HEK293 (cell line): ENCODE results near the gene SPATA1.

Experiments used
- CTCF ChIA-PET: fragments of 350-600 bp; formaldehyde crosslinking; extraction: SDS; loops from one replicate; lab custom pipeline; 2021; ENCODE audit warnings: antibody characterized with exemption; lab: Yijun Ruan, JAX
- POLR2A ChIA-PET: fragments of 300-600 bp; formaldehyde crosslinking; extraction: SDS; loops from one replicate; lab custom pipeline; 2020; ENCODE audit warnings: antibody characterized with exemption, inconsistent platforms; lab: Yijun Ruan, JAX
- H3K27ac ChIP-seq: fragments of 200-500 bp; sonication (Bioruptor generic); 2 replicates; pipeline ENCODE4 v1.5.1; 2014; ENCODE audit warnings: low read depth, low read length, control low read depth, inconsistent platforms; ENCODE audit errors: extremely low read depth
- H3K36me3 ChIP-seq, 2 experiments: fragments of 200-500 bp in 1 of 2; sonication (Bioruptor generic) in 1 of 2; 1 replicate in 1 of 2; 2 replicates in 1 of 2; pipeline ENCODE4 v1.5.1; 2014 to 2017; ENCODE audit warnings: inconsistent platforms in 2 of 2, low read length in 2 of 2; ENCODE audit not compliant: control insufficient read depth in 2 of 2, insufficient read depth in 1 of 2
- H3K4me1 ChIP-seq: fragments of 200-500 bp; sonication (Bioruptor generic); 2 replicates; pipeline ENCODE4 v1.5.1; 2014; ENCODE audit warnings: mild to moderate bottlenecking, low read length, inconsistent platforms; ENCODE audit not compliant: control insufficient read depth, insufficient read depth
- H3K4me3 ChIP-seq: 2 replicates; pipeline ENCODE4 v1.5.1; 2011; ENCODE audit warnings: low read depth, mild to moderate bottlenecking, control low read depth, low read length, moderate library complexity
- H3K9me3 ChIP-seq: fragments of 200-500 bp; sonication (Bioruptor generic); 2 replicates; pipeline ENCODE4 v1.5.1; 2014; ENCODE audit warnings: low read depth, low read length, inconsistent platforms; ENCODE audit not compliant: control insufficient read depth, insufficient read depth
- KLF9 ChIP-seq: fragments of 450-650 bp; formaldehyde crosslinking; IDR thresholded peaks from 2 replicates; pipeline ENCODE4 v1.5.1; 2016; ENCODE audit warnings: missing biosample characterization, missing genetic modification characterization, low read depth
- MZF1 ChIP-seq: fragments of 450-650 bp; formaldehyde crosslinking; IDR thresholded peaks from 2 replicates; pipeline ENCODE4 v1.5.1; 2017; ENCODE audit warnings: missing biosample characterization, missing genetic modification characterization, borderline replicate concordance
- OSR2 ChIP-seq: fragments of 450-650 bp; formaldehyde crosslinking; IDR thresholded peaks from 2 replicates; pipeline ENCODE4 v1.5.1; 2016; ENCODE audit warnings: missing biosample characterization, missing genetic modification characterization
- PRDM2 ChIP-seq: fragments of 450-650 bp; formaldehyde crosslinking; IDR thresholded peaks from 2 replicates; pipeline ENCODE4 v1.5.1; 2016; ENCODE audit warnings: missing biosample characterization, missing genetic modification characterization, borderline replicate concordance
- REST ChIP-seq: fragments of 450-650 bp; formaldehyde crosslinking; IDR thresholded peaks from 2 replicates; pipeline ENCODE4 v1.5.1; 2016; ENCODE audit warnings: missing biosample characterization, missing genetic modification characterization
- SP7 ChIP-seq: fragments of 450-650 bp; formaldehyde crosslinking; IDR thresholded peaks from 2 replicates; pipeline ENCODE4 v1.5.1; 2016; ENCODE audit warnings: missing biosample characterization, missing genetic modification characterization
- YY2 ChIP-seq: fragments of 450-650 bp; formaldehyde crosslinking; IDR thresholded peaks from 2 replicates; pipeline ENCODE4 v1.5.1; 2016; ENCODE audit warnings: missing biosample characterization, missing genetic modification characterization
- ZFHX2 ChIP-seq: fragments of 450-650 bp; formaldehyde crosslinking; conservative IDR thresholded peaks from 2 replicates; pipeline ENCODE4 v1.5.1; 2016; ENCODE audit warnings: missing biosample characterization, missing genetic modification characterization
- ZFP41 ChIP-seq: fragments of 450-650 bp; formaldehyde crosslinking; IDR thresholded peaks from 2 replicates; pipeline ENCODE4 v1.5.1; 2016; ENCODE audit warnings: missing biosample characterization, missing genetic modification characterization, borderline replicate concordance
- ZNF114 ChIP-seq: fragments of 450-650 bp; formaldehyde crosslinking; IDR thresholded peaks from 2 replicates; pipeline ENCODE4 v1.5.0; 2017; ENCODE audit warnings: missing biosample characterization, missing genetic modification characterization
- ZNF132 ChIP-seq: fragments of 450-650 bp; formaldehyde crosslinking; IDR thresholded peaks from 2 replicates; pipeline ENCODE4 v1.5.1; 2017; ENCODE audit warnings: missing biosample characterization, missing genetic modification characterization, borderline replicate concordance
- ZNF16 ChIP-seq: fragments of 450-650 bp; formaldehyde crosslinking; IDR thresholded peaks from 2 replicates; pipeline ENCODE4 v1.5.1; 2016; ENCODE audit warnings: low read depth, missing biosample characterization, missing genetic modification characterization
- ZNF292 ChIP-seq: fragments of 450-650 bp; formaldehyde crosslinking; IDR thresholded peaks from 2 replicates; pipeline ENCODE4 v1.5.1; 2016; ENCODE audit warnings: low read depth, missing biosample characterization, missing genetic modification characterization, borderline replicate concordance
- ZNF449 ChIP-seq: fragments of 450-650 bp; formaldehyde crosslinking; IDR thresholded peaks from 2 replicates; pipeline ENCODE4 v1.5.1; 2017; ENCODE audit warnings: missing biosample characterization, mild to moderate bottlenecking, missing genetic modification characterization, moderate library complexity
- ZNF513 ChIP-seq: fragments of 450-650 bp; IDR thresholded peaks from 2 replicates; pipeline ENCODE4 v1.5.1; 2018; ENCODE audit warnings: missing biosample characterization, missing genetic modification characterization
- ZNF529 ChIP-seq: fragments of 450-650 bp; formaldehyde crosslinking; IDR thresholded peaks from 2 replicates; pipeline ENCODE4 v1.5.1; 2017; ENCODE audit warnings: missing genetic modification characterization, missing biosample characterization; ENCODE audit not compliant: insufficient replicate concordance
- ZNF830 ChIP-seq: fragments of 450-650 bp; IDR thresholded peaks from 2 replicates; pipeline ENCODE4 v1.5.0; 2018; ENCODE audit warnings: missing biosample characterization, missing genetic modification characterization, low read depth, mild to moderate bottlenecking, moderate library complexity
- ZSCAN23 ChIP-seq: fragments of 450-650 bp; formaldehyde crosslinking; IDR thresholded peaks from 2 replicates; pipeline ENCODE4 v1.5.1; 2016; ENCODE audit warnings: missing biosample characterization, missing genetic modification characterization

The SPATA1 gene

GRCh38 chr1:84506002-84506728, at the start of gene SPATA1, which contains the start of gene GNG5 (continued):
- TF ChIP-seq KLF9 (peak; percentile 96), YY2 (tag by site-specific recombination) (no peak), SP7 (tag by site-specific recombination) (peak; percentile 86), ZNF513 (tag by site-specific recombination) (no peak), ZNF114 (tag by site-specific recombination) (no peak), ZFHX2 (peak; percentile 93), ZNF132 (tag by site-specific recombination) (no peak)

GRCh38 chr1:84462118-84462517, 44.1 kb upstream of the SPATA1 start:
- ChIA-PET POLR2A (no interaction called here), CTCF (no interaction called here)
- no peaks in the 10 kb centered on the region for H3K36me3 ChIP-seq
- H3K9me3 ChIP-seq, result no peaks in the 10 kb centered on the region
- H3K4me1 ChIP-seq, result no peaks in the 10 kb centered on the region
- H3K4me3 ChIP-seq, result no peak overlapping the region
- TF ChIP-seq MZF1 (no peak), ZNF292 (tag by site-specific recombination) (no peak), REST (tag by site-specific recombination) (no peak), ZNF16 (tag by site-specific recombination) (no peak), ZFP41 (tag by site-specific recombination) (no peak)
- no peak overlapping the region for H3K27ac ChIP-seq

GRCh38 chr1:84467298-84467697, 38.9 kb upstream of the SPATA1 start:
- no peak for TF ChIP-seq PRDM2
- TF ChIP-seq ZNF830, result no peak
- TF ChIP-seq ZNF529, result no peak
- TF ChIP-seq ZSCAN23 (tag by site-specific recombination), result no peak
- no peak for TF ChIP-seq OSR2 (tag by site-specific recombination)
- TF ChIP-seq ZNF449 (tag by site-specific recombination), result no peak
- Histone ChIP-seq H3K4me1 (no peaks in the 10 kb centered on the region), H3K9me3 (no peaks in the 10 kb centered on the region), H3K4me3 (no peak overlapping the region), H3K36me3 (no peaks in the 10 kb centered on the region), H3K27ac (no peak overlapping the region)
- CTCF ChIA-PET, result no interaction called here
- POLR2A ChIA-PET, result no interaction called here
